Esophagus (tissue), 2 donors: ENCODE measurements around the gene B3GAT2. TPM values are rescaled to one million over a fixed set of nuclear protein-coding genes. Genes with fewer than 3 reads are reported as not detected.

Experiments used
- H3K27ac ChIP-seq, 2 donors: one replicate each; pipeline ENCODE4 v1.5.1; 2013; ENCODE audit warnings: low read depth in 2 of 2, mild to moderate bottlenecking in 2 of 2, inconsistent platforms in 1 of 2, low read length in 1 of 2, moderate library complexity in 1 of 2
- H3K27me3 ChIP-seq, 2 donors: one replicate each; pipeline ENCODE4 v1.6.1; 2013; ENCODE audit warnings: low read length in 2 of 2, control low read depth in 1 of 2, mild to moderate bottlenecking in 1 of 2; ENCODE audit not compliant: insufficient read depth in 2 of 2, control insufficient read depth in 1 of 2
- H3K36me3 ChIP-seq, 2 donors: one replicate each; pipeline ENCODE4 v1.6.1; 2013; ENCODE audit warnings: low read length in 1 of 2; ENCODE audit not compliant: control insufficient read depth in 2 of 2, insufficient read depth in 2 of 2
- H3K4me1 ChIP-seq, 2 donors: one replicate each; pipeline ENCODE4 v1.6.1; 2013; ENCODE audit warnings: low read length in 1 of 2; ENCODE audit not compliant: control insufficient read depth in 2 of 2, insufficient read depth in 2 of 2
- H3K4me3 ChIP-seq, 2 donors: one replicate each; pipeline ENCODE4 v1.5.1; 2013; ENCODE audit warnings: low read length in 2 of 2, mild to moderate bottlenecking in 2 of 2, low read depth in 1 of 2, moderate library complexity in 1 of 2
- H3K9me3 ChIP-seq, 2 donors: one replicate each; pipeline ENCODE4 v1.6.1; 2013; ENCODE audit warnings: mild to moderate bottlenecking in 2 of 2, low read depth in 1 of 2, low read length in 1 of 2, moderate library complexity in 1 of 2; ENCODE audit not compliant: control insufficient read depth in 2 of 2, insufficient read depth in 1 of 2
- WGBS, 2 donors: extraction: QIAGEN DNeasy Blood & Tissue Kit; methylation state at CpG; one replicate each; pipeline ENCODE4 v1.1.7; 2013; 5-methylcytosine and 5-hydroxymethylcytosine counted together
- polyA plus RNA-seq, 2 donors: library from polyadenylated mRNA; stranded (reverse); fragments of 200-250 nt; gene quantifications; one replicate each; pipeline ENCODE4 v1.2.3, GENCODE V29; 2013
- donor health status: healthy with polysubstance abuse.
- donor health status: Bipolar disorder and iron deficiency.

The B3GAT2 gene
- under 1 TPM; 0.08 to 0.10 TPM for polyA plus RNA-seq

GRCh38 chr6:70956451-70957283 is at the start of gene B3GAT2:
Gene B3GAT2, minus strand, starts transcription at chr6:70957060. Its CDS starts 631 bp downstream, at chr6:70956429.
- Histone ChIP-seq H3K4me1 (peaks cover 12 to 16% of the 10 kb centered on the region in 2 donors), H3K36me3 (no peaks in the 10 kb centered on the region), H3K27me3 (peaks cover 0 to 12% of the 10 kb centered on the region in 2 donors), H3K4me3 (peak within 1 kb of the TSS; percentile 51 to 58), H3K27ac (no peak within 1 kb of the TSS), H3K9me3 (no peaks in the 10 kb centered on the region)
- 1% methylated on average over 59 to 83 of the region's 83 CpGs for WGBS, 2 donors

DNA sequence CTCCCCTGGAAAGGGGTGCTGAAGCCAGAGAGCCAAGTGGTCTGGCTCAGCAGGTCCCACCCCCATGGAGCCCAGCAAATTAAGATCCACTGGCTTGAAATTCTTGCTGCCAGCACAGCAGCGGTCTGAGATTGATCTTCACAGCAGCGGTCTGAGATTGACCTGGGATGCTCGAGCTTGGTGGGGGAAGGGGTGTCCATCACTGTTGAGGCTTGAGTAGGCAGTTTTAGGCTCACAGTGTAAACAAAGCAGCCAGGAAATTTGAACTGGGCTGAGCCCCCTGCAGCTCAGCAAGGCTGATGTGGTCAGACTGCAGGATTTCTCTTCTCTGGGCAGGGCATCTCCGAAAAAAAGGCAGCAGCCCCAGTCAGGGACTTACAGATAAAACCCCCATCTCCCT is 41.3 kb upstream of the B3GAT2 start:
- WGBS, 2 donors = 28 to 29% methylated on average over 4 of the region's 4 CpGs
- Histone ChIP-seq H3K4me1 (no peaks in the 10 kb centered on the region), H3K4me3 (no peak overlapping the region), H3K27ac (no peak overlapping the region), H3K27me3 (no peaks in the 10 kb centered on the region), H3K9me3 (no peaks in the 10 kb centered on the region), H3K36me3 (no peaks in the 10 kb centered on the region)

- H3K27me3 ChIP-seq = no peaks in the 10 kb centered on the region
- H3K4me3 ChIP-seq = no peak overlapping the region
- H3K27ac ChIP-seq = no peak overlapping the region
- no peaks in the 10 kb centered on the region for H3K9me3 ChIP-seq
- no peaks in the 10 kb centered on the region for H3K36me3 ChIP-seq
- 70 to 71% methylated on average over 3 of the region's 3 CpGs for WGBS, 2 donors
- H3K4me1 ChIP-seq = no peaks in the 10 kb centered on the region
Measured at GRCh38 chr6:70997379-70997778, 40.5 kb upstream of the B3GAT2 start.

DNA sequence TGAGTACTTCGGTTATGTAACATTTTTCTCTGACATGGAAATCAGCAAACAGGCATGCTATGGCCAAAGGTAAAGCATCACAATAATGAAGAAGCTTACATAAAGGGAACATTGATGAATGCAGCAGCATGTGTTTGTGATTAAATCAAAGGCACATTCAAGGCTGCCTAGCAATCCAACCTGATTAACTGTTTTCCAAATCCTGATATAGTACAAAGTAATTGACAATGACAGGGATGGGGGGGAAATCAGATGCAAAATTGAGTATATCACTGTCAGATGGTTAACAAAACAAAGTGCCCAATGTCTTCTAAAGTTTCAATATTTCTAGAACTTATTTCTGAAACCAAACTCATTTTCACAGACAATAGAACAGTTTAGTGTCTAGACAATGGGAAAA is 39.2 kb upstream of the B3GAT2 start:
- H3K4me1 ChIP-seq = no peaks in the 10 kb centered on the region
- no peak overlapping the region for H3K4me3 ChIP-seq
- H3K36me3 ChIP-seq = no peaks in the 10 kb centered on the region
- 52 to 70% methylated on average over 1 of the region's 1 CpG for WGBS, 2 donors
- no peaks in the 10 kb centered on the region for H3K9me3 ChIP-seq
- H3K27me3 ChIP-seq = no peaks in the 10 kb centered on the region
- no peak overlapping the region for H3K27ac ChIP-seq

GRCh38 chr6:70995411-70995810 is 38.6 kb upstream of the B3GAT2 start:
- no peak overlapping the region for H3K4me3 ChIP-seq
- no peaks in the 10 kb centered on the region for H3K36me3 ChIP-seq
- H3K27me3 ChIP-seq = no peaks in the 10 kb centered on the region
- no peak overlapping the region for H3K27ac ChIP-seq
- no peaks in the 10 kb centered on the region for H3K4me1 ChIP-seq
- H3K9me3 ChIP-seq = no peaks in the 10 kb centered on the region

DNA sequence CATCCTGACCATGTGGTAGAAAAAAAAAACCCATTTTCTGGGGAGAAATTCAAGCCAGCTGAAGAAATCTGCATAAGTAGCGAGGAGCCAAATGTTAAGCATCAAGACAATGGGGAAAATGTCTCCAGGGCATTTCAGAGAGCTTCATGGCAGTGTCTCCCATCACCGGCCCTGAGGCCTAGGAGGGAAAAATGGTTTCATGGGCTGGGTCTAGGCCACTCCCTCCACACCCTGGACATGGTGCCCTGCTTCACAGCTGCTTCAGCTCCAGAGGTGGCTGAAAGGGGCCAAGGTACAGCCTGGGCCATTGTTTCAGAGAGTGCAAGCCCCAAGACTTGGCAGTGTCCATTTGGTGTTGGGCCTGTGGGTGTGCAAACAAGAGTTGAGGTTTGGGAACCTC is 34.4 kb upstream of the B3GAT2 start:
- H3K4me3 ChIP-seq = no peak overlapping the region
- no peaks in the 10 kb centered on the region for H3K27me3 ChIP-seq
- H3K4me1 ChIP-seq = no peaks in the 10 kb centered on the region
- H3K36me3 ChIP-seq = no peaks in the 10 kb centered on the region
- 67 to 73% methylated on average over 2 of the region's 2 CpGs for WGBS, 2 donors
- no peak overlapping the region for H3K27ac ChIP-seq
- H3K9me3 ChIP-seq = no peaks in the 10 kb centered on the region

DNA sequence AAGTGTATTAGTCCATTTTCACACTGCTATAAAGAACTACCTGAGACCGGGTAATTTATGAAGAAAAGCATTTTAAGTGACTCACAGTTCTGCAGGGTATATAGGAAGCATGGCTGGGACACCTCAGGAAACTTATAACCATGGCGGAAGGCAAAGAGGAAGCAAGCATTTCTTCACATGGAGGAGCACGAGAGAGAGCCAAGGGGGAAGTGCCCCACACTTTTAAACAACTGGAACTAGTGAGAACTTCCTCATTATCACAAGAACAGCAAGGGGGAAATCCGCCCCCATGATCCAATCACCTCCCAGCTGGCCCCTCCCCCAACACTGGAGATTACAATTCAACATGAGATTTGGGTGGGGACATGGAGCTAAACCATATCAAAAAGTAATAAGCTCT is 28.3 kb upstream of the B3GAT2 start:
- H3K4me1 ChIP-seq = no peaks in the 10 kb centered on the region
- no peaks in the 10 kb centered on the region for H3K27me3 ChIP-seq
- no peak overlapping the region for H3K4me3 ChIP-seq
- WGBS, 2 donors = 73 to 77% methylated on average over 4 of the region's 4 CpGs
- no peaks in the 10 kb centered on the region for H3K9me3 ChIP-seq
- H3K27ac ChIP-seq = no peak overlapping the region
- no peaks in the 10 kb centered on the region for H3K36me3 ChIP-seq

DNA sequence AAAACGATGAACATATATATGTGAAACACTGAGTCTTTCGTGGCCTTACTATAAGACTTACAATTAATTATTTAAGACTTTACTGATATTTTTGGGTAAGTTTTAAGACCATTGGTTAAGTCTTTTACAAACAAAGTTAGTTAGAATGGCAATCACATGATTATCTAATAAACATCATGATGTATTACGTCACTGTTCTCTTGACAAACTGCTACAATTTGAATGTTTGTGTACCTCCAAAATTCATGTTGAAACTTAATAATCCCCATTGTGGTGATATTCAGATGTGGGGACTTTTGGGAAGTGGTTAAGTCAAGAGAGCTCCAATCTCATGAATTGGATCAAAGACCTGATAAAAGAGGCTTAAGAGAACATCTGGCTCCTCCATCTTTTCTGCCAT is 25.9 kb upstream of the B3GAT2 start:
- Histone ChIP-seq H3K27ac (no peak overlapping the region), H3K4me1 (no peaks in the 10 kb centered on the region), H3K36me3 (no peaks in the 10 kb centered on the region)

GRCh38 chr6:70980727-70981126 is 23.9 kb upstream of the B3GAT2 start:
- 55 to 57% methylated on average over 3 to 4 of the region's 4 CpGs for WGBS, 2 donors
- Histone ChIP-seq H3K36me3 (no peaks in the 10 kb centered on the region), H3K4me3 (no peak overlapping the region), H3K9me3 (no peaks in the 10 kb centered on the region), H3K4me1 (no peaks in the 10 kb centered on the region), H3K27me3 (no peaks in the 10 kb centered on the region), H3K27ac (no peak overlapping the region)

More for the DNA sequence above, 25.9 kb upstream of the B3GAT2 start:
- Histone ChIP-seq H3K9me3 (no peaks in the 10 kb centered on the region), H3K27me3 (no peaks in the 10 kb centered on the region), H3K4me3 (no peak overlapping the region)
- WGBS, 2 donors = 91 to 94% methylated on average over 3 of the region's 3 CpGs

DNA sequence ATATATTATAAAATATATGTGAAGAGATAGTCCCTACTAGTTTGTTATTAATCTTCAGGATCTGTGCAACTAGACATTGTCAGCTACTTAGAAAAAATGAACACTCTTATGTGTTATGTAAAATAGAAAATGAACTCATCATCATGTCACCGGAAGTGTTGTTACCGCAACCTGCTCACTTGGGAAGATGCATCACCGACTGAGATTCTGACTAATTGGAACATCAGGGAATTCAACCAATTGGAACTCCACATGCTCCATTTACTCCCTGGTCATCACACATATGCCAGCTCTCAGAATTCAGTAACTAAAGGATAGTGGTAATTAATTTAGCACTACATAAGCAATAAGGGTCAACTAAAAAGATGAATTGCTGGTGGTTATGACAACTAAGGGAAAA is 16.7 kb upstream of the B3GAT2 start:
- Histone ChIP-seq H3K9me3 (no peaks in the 10 kb centered on the region), H3K4me1 (no peaks in the 10 kb centered on the region), H3K27ac (no peak overlapping the region), H3K4me3 (no peak overlapping the region), H3K36me3 (no peaks in the 10 kb centered on the region), H3K27me3 (no peaks in the 10 kb centered on the region)
- WGBS, 2 donors = 90 to 96% methylated on average over 3 of the region's 3 CpGs
